Activated T-cell treated with anti-CD3 and anti-CD28 coated beads, Interleukin-2, amount 50 U/mL, for 4 hours (primary cell): ENCODE measurements around the gene TP53I11. TPM values are rescaled to one million over a fixed set of nuclear protein-coding genes. Genes with fewer than 3 reads are reported as not detected.

Experiments
- ATAC-seq, 2 donors: fragments of 200-7000 bp; cut with Tn5 transposase; one replicate each; pipeline ENCODE4 v1.10.0; 2021
- DNase-seq: peaks from one replicate; pipeline ENCODE4 v3.0.0-alpha.2; 2020
- H3K27me3 Mint-ChIP-seq: one replicate; pipeline ENCODE4 v1.8.0; 2021; ENCODE audit warnings: low read depth, mixed read lengths
- H3K36me3 Mint-ChIP-seq: one replicate; pipeline ENCODE4 v1.8.0; 2022; ENCODE audit warnings: mixed read lengths; ENCODE audit not compliant: insufficient read depth
- H3K4me1 Mint-ChIP-seq: one replicate; pipeline ENCODE4 v1.8.0; 2021; ENCODE audit warnings: low read depth, mixed read lengths
- H3K4me3 Mint-ChIP-seq: one replicate; pipeline ENCODE4 v1.8.0; 2021; ENCODE audit warnings: mild to moderate bottlenecking, moderate library complexity, mixed read lengths
- H3K9me3 Mint-ChIP-seq: one replicate; pipeline ENCODE4 v1.8.0; 2021; ENCODE audit warnings: mixed read lengths
- total RNA-seq, 3 donors: library from RNA; stranded (reverse); gene quantifications; one replicate each; pipeline ENCODE4 v1.2.1, GENCODE V29; 2021

The TP53I11 gene
- total RNA-seq, 3 donors from 2014 or later, result 8.1 to 13.5 (median 9.2) TPM

GRCh38 chr11:44943118-44943517 is 7.6 kb downstream of the TP53I11 start:
- H3K4me1 Mint-ChIP-seq, result peaks cover 31% of the 10 kb centered on the region
- no peaks in the 10 kb centered on the region for H3K36me3 Mint-ChIP-seq
- no peaks in the 10 kb centered on the region for H3K27me3 Mint-ChIP-seq
- ATAC-seq (peak; percentile 61 to 63), DNase-seq (peak; percentile 15)
- no peak overlapping the region for H3K4me3 Mint-ChIP-seq
- no peaks in the 10 kb centered on the region for H3K9me3 Mint-ChIP-seq

- ATAC-seq, result no peak
- Mint-ChIP-seq H3K4me3 (no peak overlapping the region), H3K27me3 (no peaks in the 10 kb centered on the region)
Observed at GRCh38 chr11:44942029-44942955, 8.4 kb downstream of the TP53I11 start.

GRCh38 chr11:44941259-44942021 is 9.2 kb downstream of the TP53I11 start:
- no peaks in the 10 kb centered on the region for H3K27me3 Mint-ChIP-seq
- H3K4me1 Mint-ChIP-seq, result peaks cover 31% of the 10 kb centered on the region
- no peaks in the 10 kb centered on the region for H3K36me3 Mint-ChIP-seq
- H3K9me3 Mint-ChIP-seq, result no peaks in the 10 kb centered on the region
- ATAC-seq (no peak), DNase-seq (no peak)
- no peak overlapping the region for H3K4me3 Mint-ChIP-seq

More at GRCh38 chr11:44942029-44942955, 8.4 kb downstream of the TP53I11 start:
- DNase-seq, result no peak
- Mint-ChIP-seq H3K9me3 (no peaks in the 10 kb centered on the region), H3K4me1 (peaks cover 31% of the 10 kb centered on the region), H3K36me3 (no peaks in the 10 kb centered on the region)

GRCh38 chr11:44940835-44941234 is 9.8 kb downstream of the TP53I11 start:
- ATAC-seq, result no peak

GRCh38 chr11:44940404-44940803 is 10.3 kb downstream of the TP53I11 start:
- DNase-seq, result no peak
- H3K4me1 Mint-ChIP-seq, result peaks cover 31% of the 10 kb centered on the region
- no peaks in the 10 kb centered on the region for H3K9me3 Mint-ChIP-seq
- H3K4me3 Mint-ChIP-seq, result no peak overlapping the region
- H3K36me3 Mint-ChIP-seq, result no peaks in the 10 kb centered on the region
- no peak for ATAC-seq
- no peaks in the 10 kb centered on the region for H3K27me3 Mint-ChIP-seq

More at GRCh38 chr11:44940835-44941234, 9.8 kb downstream of the TP53I11 start:
- Mint-ChIP-seq H3K4me3 (no peak overlapping the region), H3K36me3 (no peaks in the 10 kb centered on the region), H3K4me1 (peaks cover 31% of the 10 kb centered on the region), H3K27me3 (no peaks in the 10 kb centered on the region), H3K9me3 (no peaks in the 10 kb centered on the region)
- DNase-seq, result no peak

GRCh38 chr11:44939673-44940395 is 10.8 kb downstream of the TP53I11 start:
- peaks cover 31% of the 10 kb centered on the region for H3K4me1 Mint-ChIP-seq
- H3K27me3 Mint-ChIP-seq, result no peaks in the 10 kb centered on the region
- no peaks in the 10 kb centered on the region for H3K9me3 Mint-ChIP-seq
- ATAC-seq (no peak), DNase-seq (no peak)
- H3K36me3 Mint-ChIP-seq, result no peaks in the 10 kb centered on the region
- no peak overlapping the region for H3K4me3 Mint-ChIP-seq

GRCh38 chr11:44938066-44938691 is 12.5 kb downstream of the TP53I11 start:
- no peaks in the 10 kb centered on the region for H3K27me3 Mint-ChIP-seq
- H3K4me3 Mint-ChIP-seq, result no peak overlapping the region
- peaks cover 21% of the 10 kb centered on the region for H3K4me1 Mint-ChIP-seq
- no peak for ATAC-seq
- DNase-seq, result no peak
- H3K36me3 Mint-ChIP-seq, result no peaks in the 10 kb centered on the region
- no peaks in the 10 kb centered on the region for H3K9me3 Mint-ChIP-seq

GRCh38 chr11:44936951-44937543 is 13.6 kb downstream of the TP53I11 start:
- Mint-ChIP-seq H3K36me3 (no peaks in the 10 kb centered on the region), H3K27me3 (no peaks in the 10 kb centered on the region), H3K4me3 (no peak overlapping the region), H3K9me3 (no peaks in the 10 kb centered on the region), H3K4me1 (peaks cover 10% of the 10 kb centered on the region)
- ATAC-seq, result no peak
- DNase-seq, result no peak

- DNase-seq (peak; percentile 85), ATAC-seq (peak; percentile 80 to 89)
- H3K4me1 Mint-ChIP-seq, result peaks cover 7% of the 10 kb centered on the region
- no peaks in the 10 kb centered on the region for H3K9me3 Mint-ChIP-seq
- H3K27me3 Mint-ChIP-seq, result no peaks in the 10 kb centered on the region
- no peaks in the 10 kb centered on the region for H3K36me3 Mint-ChIP-seq
- no peak overlapping the region for H3K4me3 Mint-ChIP-seq
Observed at GRCh38 chr11:44936525-44936924, 14.2 kb downstream of the TP53I11 start.

- Mint-ChIP-seq H3K36me3 (peaks cover 2% of the 10 kb centered on the region), H3K9me3 (no peaks in the 10 kb centered on the region), H3K4me1 (no peaks in the 10 kb centered on the region), H3K4me3 (no peak overlapping the region), H3K27me3 (no peaks in the 10 kb centered on the region)
- ATAC-seq, result no peak
- no peak for DNase-seq
Observed at GRCh38 chr11:44934735-44935250, 15.9 kb downstream of the TP53I11 start.

GRCh38 chr11:44934110-44934509 is 16.6 kb downstream of the TP53I11 start:
- H3K36me3 Mint-ChIP-seq, result peaks cover 2% of the 10 kb centered on the region
- H3K9me3 Mint-ChIP-seq, result no peaks in the 10 kb centered on the region
- no peak for DNase-seq
- H3K4me1 Mint-ChIP-seq, result no peaks in the 10 kb centered on the region
- no peak overlapping the region for H3K4me3 Mint-ChIP-seq
- no peak for ATAC-seq
- no peaks in the 10 kb centered on the region for H3K27me3 Mint-ChIP-seq

- Mint-ChIP-seq H3K36me3 (peaks cover 2% of the 10 kb centered on the region), H3K4me1 (no peaks in the 10 kb centered on the region)
- no peak for ATAC-seq
Observed at GRCh38 chr11:44931466-44931865, 19.2 kb downstream of the TP53I11 start.

GRCh38 chr11:44930588-44931302 is 19.9 kb downstream of the TP53I11 start:
- Mint-ChIP-seq H3K4me1 (no peaks in the 10 kb centered on the region), H3K4me3 (no peak overlapping the region), H3K27me3 (no peaks in the 10 kb centered on the region), H3K36me3 (peaks cover 2% of the 10 kb centered on the region), H3K9me3 (no peaks in the 10 kb centered on the region)
- DNase-seq (no peak), ATAC-seq (no peak)

More at GRCh38 chr11:44931466-44931865, 19.2 kb downstream of the TP53I11 start:
- Mint-ChIP-seq H3K27me3 (no peaks in the 10 kb centered on the region), H3K9me3 (no peaks in the 10 kb centered on the region), H3K4me3 (no peak overlapping the region)
- no peak for DNase-seq
